ENCODE measurements around the gene MCIDAS. TPM values are rescaled to one million over a fixed set of nuclear protein-coding genes. Genes with fewer than 3 reads are reported as not detected.

MCIDAS gene
- total RNA-seq, 1 experiment from 2014 or later, result 1.6 TPM

DNA sequence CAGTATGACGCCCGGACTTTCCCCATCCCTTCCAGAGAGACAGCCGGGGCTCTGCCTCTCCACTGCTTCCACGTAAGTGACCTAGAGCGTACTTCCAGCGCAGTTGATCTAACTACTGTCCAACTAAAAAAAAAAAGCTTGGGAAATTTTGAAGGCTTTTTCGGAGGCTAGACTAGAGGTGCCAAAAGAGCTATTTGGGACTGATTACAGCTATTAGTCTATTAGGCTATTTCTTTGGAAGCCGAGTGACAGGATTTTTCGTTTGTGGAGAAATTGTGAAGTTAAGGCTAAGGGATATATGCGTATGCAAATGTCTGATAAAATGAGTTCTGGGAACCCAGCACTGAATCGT lies 4.8 kb upstream of the MCIDAS start:
- H3K27me3 ChIP-seq (ENCODE audit: low read length), result no peaks in the 10 kb centered on the region
- H3K9me3 ChIP-seq (ENCODE audit: low read length), result no peaks in the 10 kb centered on the region
- peak overlapping the region; percentile 85 for H3K4me2 ChIP-seq (ENCODE audit: low read length)
- H3K9me2 ChIP-seq (replicated peaks; ENCODE audit: low read length), result no peaks in the 10 kb centered on the region
- ATAC-seq, result no peak
- ChIA-PET POLR2A (ENCODE audit: unreplicated experiment) (interaction anchor here (0.6 kb wide), 1 partner anchor 44 kb away, joined by 3 read pairs; no protein-coding TSS in a partner anchor), CTCF (no interaction called here)
- no peak overlapping the region for H3K27ac ChIP-seq (ENCODE audit: low read length)
- H2AFZ ChIP-seq (ENCODE audit: low read length), result peak overlapping the region; percentile 96
- H4K20me1 ChIP-seq (ENCODE audit: low read length), result no peaks in the 10 kb centered on the region
- peak overlapping the region; percentile 83 for H3K4me3 ChIP-seq (ENCODE audit: low read length)
- no peaks in the 10 kb centered on the region for H3F3A ChIP-seq (ENCODE audit: low read length, unreplicated experiment)
- DNase-seq, result no peak
- H3K4me1 ChIP-seq (ENCODE audit: insufficient read depth, low read length), result peaks cover 17% of the 10 kb centered on the region; the same call in 1 of the 2 replicates
- intact Hi-C loops (cut with micrococcal nuclease), result loop anchor here (2.0 kb wide), 2 partner anchors 43 to 59 kb away; partner anchors contain the start of gene CDC20B
- TF ChIP-seq, protein P1, sequence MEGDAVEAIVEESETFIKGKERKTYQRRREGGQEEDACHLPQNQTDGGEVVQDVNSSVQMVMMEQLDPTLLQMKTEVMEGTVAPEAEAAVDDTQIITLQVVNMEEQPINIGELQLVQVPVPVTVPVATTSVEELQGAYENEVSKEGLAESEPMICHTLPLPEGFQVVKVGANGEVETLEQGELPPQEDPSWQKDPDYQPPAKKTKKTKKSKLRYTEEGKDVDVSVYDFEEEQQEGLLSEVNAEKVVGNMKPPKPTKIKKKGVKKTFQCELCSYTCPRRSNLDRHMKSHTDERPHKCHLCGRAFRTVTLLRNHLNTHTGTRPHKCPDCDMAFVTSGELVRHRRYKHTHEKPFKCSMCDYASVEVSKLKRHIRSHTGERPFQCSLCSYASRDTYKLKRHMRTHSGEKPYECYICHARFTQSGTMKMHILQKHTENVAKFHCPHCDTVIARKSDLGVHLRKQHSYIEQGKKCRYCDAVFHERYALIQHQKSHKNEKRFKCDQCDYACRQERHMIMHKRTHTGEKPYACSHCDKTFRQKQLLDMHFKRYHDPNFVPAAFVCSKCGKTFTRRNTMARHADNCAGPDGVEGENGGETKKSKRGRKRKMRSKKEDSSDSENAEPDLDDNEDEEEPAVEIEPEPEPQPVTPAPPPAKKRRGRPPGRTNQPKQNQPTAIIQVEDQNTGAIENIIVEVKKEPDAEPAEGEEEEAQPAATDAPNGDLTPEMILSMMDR (conservative IDR thresholded peaks at IDR 0.05; ENCODE audit: low read depth, low read length), result no peak
- TF ChIP-seq EZH2 (IDR thresholded peaks at IDR 0.05; ENCODE audit: low read length, unreplicated experiment) (no peak), EZH2phosphoT487 (IDR thresholded peaks at IDR 0.05; ENCODE audit: borderline replicate concordance, low read length) (no peak)
- H3K36me3 ChIP-seq (ENCODE audit: low read depth, low read length), result no peaks in the 10 kb centered on the region
- H3K79me2 ChIP-seq (ENCODE audit: low read length), result peaks cover 14% of the 10 kb centered on the region
- peak overlapping the region; percentile 58; the same call in 1 of the 2 replicates for H3K9ac ChIP-seq (ENCODE audit: low read length)
- BruUV-seq (replicated peaks), result no TSS peak

DNA sequence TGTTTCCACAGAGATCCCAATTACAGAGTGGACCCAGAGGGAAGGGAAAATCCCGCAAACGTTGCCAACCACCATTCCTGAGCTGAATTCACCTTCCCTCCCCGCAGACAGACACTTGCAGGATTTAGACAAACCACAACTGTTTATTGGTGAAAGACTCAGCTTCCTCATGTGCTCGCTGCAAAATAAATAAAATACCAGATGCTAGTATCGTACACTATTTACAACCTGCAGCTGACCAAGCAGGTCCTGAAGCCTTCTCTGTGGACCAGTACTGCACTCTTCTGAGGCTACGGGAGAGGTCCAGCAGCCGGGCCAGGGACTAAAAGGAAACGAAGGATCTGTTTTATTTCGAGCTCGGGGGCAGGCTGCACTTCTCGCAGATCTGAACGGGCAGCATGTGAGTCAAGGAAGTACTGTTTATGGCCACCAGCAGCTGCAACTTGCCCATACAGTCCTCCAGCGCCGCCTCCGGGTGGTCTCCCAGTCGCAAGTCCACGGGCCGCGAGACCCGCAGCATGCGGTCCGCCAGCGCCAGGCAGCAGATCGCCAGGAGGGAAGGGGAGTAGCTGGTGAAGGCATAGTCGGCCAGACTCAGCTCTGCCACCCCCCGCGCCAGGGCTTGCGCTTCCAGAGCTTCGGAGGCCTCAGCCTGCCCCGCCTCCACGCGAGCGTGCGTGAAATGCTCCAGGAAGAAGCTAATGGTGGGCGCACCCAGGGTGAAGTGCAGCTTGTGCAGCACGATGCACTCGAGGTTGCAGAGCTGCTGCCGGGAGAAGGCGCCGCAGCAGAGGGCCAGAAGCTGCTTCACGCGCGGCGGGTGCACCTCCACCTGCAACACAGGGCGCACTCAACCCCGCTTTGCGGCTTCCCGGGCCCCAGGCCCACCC lies 4.2 kb upstream of the MCIDAS start:
- no TSS peak for BruUV-seq (replicated peaks)
- no peaks in the 10 kb centered on the region for H3F3A ChIP-seq (ENCODE audit: low read length, unreplicated experiment)
- POLR2A ChIA-PET (ENCODE audit: unreplicated experiment), result interaction anchor here (0.6 kb wide), 1 partner anchor 44 kb away, joined by 3 read pairs; no protein-coding TSS in a partner anchor
- peaks cover 14% of the 10 kb centered on the region for H3K79me2 ChIP-seq (ENCODE audit: low read length)
- H2AFZ ChIP-seq (ENCODE audit: low read length), result peak overlapping the region; percentile 96
- DNase-seq (peak; percentile 9), ATAC-seq (no peak)
- TF ChIP-seq EZH2phosphoT487 (IDR thresholded peaks at IDR 0.05; ENCODE audit: borderline replicate concordance, low read length) (no peak), EZH2 (IDR thresholded peaks at IDR 0.05; ENCODE audit: low read length, unreplicated experiment) (no peak)
- TF ChIP-seq, protein P1 (conservative IDR thresholded peaks at IDR 0.05; ENCODE audit: low read depth, low read length), result 0 out of 2 replicates have a peak, but pooled peaks have one; percentile 25
- peaks cover 17% of the 10 kb centered on the region; the same call in 1 of the 2 replicates for H3K4me1 ChIP-seq (ENCODE audit: insufficient read depth, low read length)
- H3K36me3 ChIP-seq (ENCODE audit: low read depth, low read length), result no peaks in the 10 kb centered on the region
- H3K27me3 ChIP-seq (ENCODE audit: low read length), result no peaks in the 10 kb centered on the region
- H4K20me1 ChIP-seq (ENCODE audit: low read length), result no peaks in the 10 kb centered on the region
- peak overlapping the region; percentile 58; the same call in 1 of the 2 replicates for H3K9ac ChIP-seq (ENCODE audit: low read length)
- CTCF ChIA-PET, result interaction anchor here (0.6 kb wide), 1 partner anchor 44 kb away, joined by 4 read pairs; no protein-coding TSS in a partner anchor
- intact Hi-C loops (cut with micrococcal nuclease), result no loop called here
- no peaks in the 10 kb centered on the region for H3K9me3 ChIP-seq (ENCODE audit: low read length)
- peak overlapping the region; percentile 85 for H3K4me2 ChIP-seq (ENCODE audit: low read length)
- no peak overlapping the region for H3K27ac ChIP-seq (ENCODE audit: low read length)
- H3K9me2 ChIP-seq (replicated peaks; ENCODE audit: low read length), result no peaks in the 10 kb centered on the region
- H3K4me3 ChIP-seq (ENCODE audit: low read length), result peak overlapping the region; percentile 83
